SK-N-SH treated with all-trans-retinoic acid at 6 μM for 48 hours (cell line): ENCODE measurements around the gene NPC1L1.

Experiments
- TSHZ2 ChIP-seq: fragments of 250-450 bp; sonication (Bioruptor Pico); IDR thresholded peaks from 2 replicates; pipeline ENCODE4 v1.5.0; 2020; ENCODE audit warnings: mild to moderate bottlenecking, moderate library complexity
- ZFP3 ChIP-seq: fragments of 250-450 bp; sonication (Bioruptor Pico); IDR thresholded peaks from 2 replicates; pipeline ENCODE4 v1.5.0; 2020; ENCODE audit warnings: mild to moderate bottlenecking, moderate library complexity

- TF ChIP-seq ZFP3 (CRISPR knock-in tag): no peak
- TF ChIP-seq TSHZ2: no peak
Observed at GRCh38 chr7:44548893-44549292, 7.8 kb upstream of the NPC1L1 start.
